ENCODE data around the gene NFIB.

Gene NFIB

GRCh38 chr9:14321517-14322130 is 7.7 kb upstream of the NFIB start:
- in situ Hi-C loops (cut with MboI; ENCODE audit: low sequenced_read_pairs): no loop called here

- in situ Hi-C loops (cut with MboI; ENCODE audit: low sequenced_read_pairs): no loop called here
Measured at GRCh38 chr9:14320271-14321181, 6.6 kb upstream of the NFIB start.

GRCh38 chr9:14318934-14319580 is 5.1 kb upstream of the NFIB start:
- in situ Hi-C loops (cut with MboI; ENCODE audit: low sequenced_read_pairs): no loop called here

GRCh38 chr9:14318361-14318760 is 4.4 kb upstream of the NFIB start:
- in situ Hi-C loops (cut with MboI; ENCODE audit: low sequenced_read_pairs): no loop called here

GRCh38 chr9:14317667-14318320 is 3.9 kb upstream of the NFIB start:
- in situ Hi-C loops (cut with MboI; ENCODE audit: low sequenced_read_pairs): no loop called here

GRCh38 chr9:14316602-14317300 is 2.8 kb upstream of the NFIB start:
- in situ Hi-C loops (cut with MboI; ENCODE audit: low sequenced_read_pairs): no loop called here

GRCh38 chr9:14315875-14316601 is 2.1 kb upstream of the NFIB start:
- in situ Hi-C loops (cut with MboI; ENCODE audit: low sequenced_read_pairs): no loop called here

- in situ Hi-C loops (cut with MboI; ENCODE audit: low sequenced_read_pairs): no loop called here
Measured at GRCh38 chr9:14314929-14315874, 1.3 kb upstream of the NFIB start.

- in situ Hi-C loops (cut with MboI; ENCODE audit: low sequenced_read_pairs): no loop called here
Measured at GRCh38 chr9:14314424-14314928, 535 bp upstream of the NFIB start.

GRCh38 chr9:14313378-14313940 is 482 bp downstream of the NFIB start:
- in situ Hi-C loops (cut with MboI; ENCODE audit: low sequenced_read_pairs): no loop called here

- in situ Hi-C loops (cut with MboI; ENCODE audit: low sequenced_read_pairs): no loop called here
Measured at GRCh38 chr9:14312719-14313377, 1.1 kb downstream of the NFIB start.

- in situ Hi-C loops (cut with MboI; ENCODE audit: low sequenced_read_pairs): no loop called here
Measured at GRCh38 chr9:14311956-14312685, 1.8 kb downstream of the NFIB start.

- in situ Hi-C loops (cut with MboI; ENCODE audit: low sequenced_read_pairs): no loop called here
Measured at GRCh38 chr9:14311171-14311949, 2.6 kb downstream of the NFIB start.

GRCh38 chr9:14310311-14310710 is 3.6 kb downstream of the NFIB start:
- in situ Hi-C loops (cut with MboI; ENCODE audit: low sequenced_read_pairs): no loop called here

- in situ Hi-C loops (cut with MboI; ENCODE audit: low sequenced_read_pairs): no loop called here
Measured at GRCh38 chr9:14309403-14309802, 4.5 kb downstream of the NFIB start.

- in situ Hi-C loops (cut with MboI; ENCODE audit: low sequenced_read_pairs): no loop called here
Measured at GRCh38 chr9:14308853-14309145, 5.1 kb downstream of the NFIB start.

All from HL-60/S4 treated with phorbol 12-myristate 13-acetate at 8.2 ng/mL for 4 days and 3 days (cell line).